HG03175 (cell line): ENCODE results near the gene PLEKHA8.
A peak's percentile ranks its signal among the peaks of the same experiment; 100 is the strongest.

Experiments used
- ATAC-seq: cut with Tn5 transposase; IDR thresholded peaks from one replicate; pipeline ENCODE4 v1.9.1; 2021; ENCODE audit warnings: mild to moderate bottlenecking, moderate library complexity; ENCODE audit not compliant: unreplicated experiment

PLEKHA8 gene

DNA sequence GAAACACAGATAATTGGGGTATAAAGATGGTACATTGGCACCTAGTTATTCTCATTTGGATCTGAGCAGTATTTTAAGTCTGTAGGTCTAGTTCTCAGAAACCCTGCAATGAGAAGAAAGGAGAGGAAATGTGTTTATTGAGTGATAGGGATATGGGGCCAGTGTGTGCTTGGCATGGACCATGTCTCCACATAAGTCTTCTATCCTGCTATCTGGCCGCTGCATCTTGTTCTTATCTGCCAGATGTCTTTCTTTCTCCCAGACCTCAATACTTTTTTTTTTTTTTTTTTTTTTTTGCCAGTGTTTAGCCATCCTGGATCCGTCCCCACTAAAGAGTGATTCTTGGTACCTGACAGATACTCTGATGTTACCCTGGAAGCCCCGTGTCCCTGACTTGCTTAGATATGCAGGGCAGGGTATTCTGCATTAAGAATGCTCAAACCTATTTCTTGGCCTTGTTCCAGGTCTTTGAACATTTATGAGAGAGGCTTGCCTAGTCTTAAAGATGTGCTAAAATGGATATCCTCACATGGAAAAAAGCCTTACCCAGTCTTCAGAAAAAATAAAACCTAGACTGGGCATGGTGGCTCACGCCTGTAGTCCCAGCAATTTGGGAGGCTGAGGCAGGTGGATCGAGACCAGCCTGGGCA lies 116.6 kb downstream of the PLEKHA8 start:
- no peak for ATAC-seq

DNA sequence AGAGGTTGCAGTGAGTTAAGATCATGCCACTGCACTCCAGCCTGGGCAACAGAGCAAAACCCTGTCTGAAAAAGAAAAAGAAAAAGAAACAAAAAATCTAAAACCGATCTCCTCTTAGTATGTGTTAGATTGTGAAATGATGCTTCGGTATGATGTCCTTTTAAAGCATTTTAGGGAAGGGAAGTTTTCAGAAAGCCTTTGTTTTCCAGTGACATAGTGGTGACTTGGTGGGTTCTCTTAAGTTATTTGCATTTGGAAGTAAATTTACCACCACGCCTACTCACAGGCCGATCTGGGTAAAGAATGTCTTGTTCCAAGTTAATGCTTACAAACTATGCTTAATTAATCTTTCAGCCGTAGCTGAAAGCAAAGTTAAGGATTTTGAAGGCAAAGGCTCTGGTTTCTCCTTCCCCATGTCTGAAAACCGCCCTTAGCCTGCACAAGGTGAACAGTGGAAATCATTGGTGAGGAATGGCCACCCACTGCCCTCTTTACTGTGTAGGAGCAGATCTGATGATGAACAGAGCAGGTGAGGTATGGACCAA lies 117.3 kb downstream of the PLEKHA8 start:
- ATAC-seq: no peak

DNA sequence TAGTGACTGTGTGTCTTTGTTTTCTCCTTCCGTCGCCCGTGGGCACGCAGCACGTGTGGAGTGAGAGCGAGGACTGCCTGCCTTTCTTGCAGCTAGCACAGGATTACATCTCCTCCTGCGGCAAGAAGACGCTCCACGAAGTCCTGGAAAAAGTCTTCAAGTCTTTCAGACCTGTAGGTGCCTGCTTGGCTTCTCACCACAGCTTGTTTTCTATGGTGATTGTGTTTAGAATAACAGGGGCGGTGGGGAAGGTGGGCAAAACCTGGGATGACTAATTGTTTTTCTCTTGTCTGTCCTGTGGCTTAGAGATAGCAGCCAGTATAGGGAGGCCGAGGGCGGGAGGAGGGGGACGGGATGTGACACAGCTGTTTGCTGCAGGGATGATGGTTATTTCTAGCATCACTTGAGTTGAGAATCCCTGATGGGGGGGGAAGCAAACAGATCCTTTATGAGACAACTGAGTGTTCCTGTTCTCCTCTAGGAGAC lies 118.0 kb downstream of the PLEKHA8 start:
- ATAC-seq: no peak

DNA sequence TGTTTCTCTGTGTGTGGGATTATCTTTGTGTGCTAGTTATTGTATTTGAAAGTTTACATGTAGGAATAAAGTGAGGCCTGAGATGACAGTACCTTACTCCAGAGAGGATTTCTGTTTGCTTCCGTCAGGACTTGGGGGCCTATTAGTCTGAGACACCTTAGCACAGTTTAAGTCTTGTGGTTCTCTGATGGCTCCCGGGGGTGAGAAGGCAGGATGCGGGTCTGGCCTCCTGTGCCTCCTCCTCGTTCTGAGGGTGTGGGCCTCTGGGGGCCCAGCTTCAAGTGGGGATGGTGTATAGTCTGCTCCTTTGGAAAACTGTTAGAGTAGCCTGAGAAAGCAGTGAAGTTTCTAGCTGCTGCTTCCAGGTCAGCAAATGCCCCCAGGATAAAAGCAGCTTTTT lies 119.0 kb downstream of the PLEKHA8 start:
- no peak for ATAC-seq

DNA sequence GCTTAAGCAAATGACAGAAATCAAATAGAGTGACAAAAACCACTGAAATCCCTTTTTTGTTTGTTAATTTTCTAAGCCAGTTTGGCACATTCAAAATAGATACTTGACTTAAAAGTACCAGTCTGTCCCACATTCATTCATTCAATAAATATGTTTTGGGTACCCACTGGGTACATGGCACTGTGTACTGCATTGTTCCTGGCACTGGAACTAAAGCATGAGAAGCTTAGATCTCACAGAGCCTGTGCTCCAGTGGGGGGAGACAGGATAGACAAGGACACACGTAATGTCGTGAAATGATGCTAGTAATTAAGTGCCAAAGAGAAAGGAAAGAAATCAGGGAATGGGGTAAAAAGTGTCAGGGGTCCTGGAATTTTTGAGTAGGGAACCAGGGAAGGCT lies 119.6 kb downstream of the PLEKHA8 start:
- ATAC-seq: no peak

DNA sequence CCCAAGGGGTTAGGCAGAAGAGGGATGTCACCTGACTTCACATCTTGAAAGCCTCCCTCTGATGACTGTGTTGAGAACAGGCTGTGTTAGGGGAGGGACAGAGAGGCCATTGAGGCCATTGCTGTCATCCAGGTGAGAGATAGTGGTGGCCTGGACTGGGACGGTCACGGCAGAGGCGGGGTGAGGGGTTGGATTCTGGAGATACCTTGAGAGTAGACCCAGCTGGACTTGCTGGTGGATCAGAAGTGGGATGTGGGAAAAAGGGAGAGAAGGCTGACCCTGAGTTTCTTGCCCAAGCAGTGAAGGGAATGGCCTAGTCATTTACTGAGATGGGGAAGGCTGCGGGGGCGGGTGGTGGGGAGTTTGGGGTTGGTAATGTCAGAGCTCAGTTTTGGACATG lies 120.2 kb downstream of the PLEKHA8 start:
- no peak for ATAC-seq

DNA sequence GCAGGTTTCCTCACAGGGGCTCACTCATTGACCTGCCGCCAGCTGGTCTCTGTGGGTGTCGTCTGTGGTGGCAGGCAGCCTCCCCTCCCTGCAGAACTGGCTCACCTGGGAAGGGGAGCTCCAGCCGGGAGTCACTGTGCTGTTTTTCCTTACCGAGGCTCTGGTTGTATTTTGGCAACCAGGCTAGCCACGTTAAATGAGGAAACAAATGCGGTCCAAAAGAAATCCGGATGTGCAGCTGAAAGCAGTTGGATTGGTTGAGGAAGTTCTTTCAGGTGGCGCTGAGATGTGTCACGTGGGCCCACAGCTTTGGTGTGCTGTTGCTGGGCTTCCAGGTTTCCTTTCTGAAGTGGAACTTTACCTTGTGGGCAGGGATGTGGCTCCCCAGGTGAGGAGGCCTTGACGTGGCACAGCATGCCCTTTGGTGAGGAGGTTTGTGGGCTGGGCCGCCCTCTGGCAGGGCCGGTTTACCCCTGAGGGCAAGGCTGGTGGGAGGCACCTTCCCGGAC lies 120.8 kb downstream of the PLEKHA8 start:
- no peak for ATAC-seq

DNA sequence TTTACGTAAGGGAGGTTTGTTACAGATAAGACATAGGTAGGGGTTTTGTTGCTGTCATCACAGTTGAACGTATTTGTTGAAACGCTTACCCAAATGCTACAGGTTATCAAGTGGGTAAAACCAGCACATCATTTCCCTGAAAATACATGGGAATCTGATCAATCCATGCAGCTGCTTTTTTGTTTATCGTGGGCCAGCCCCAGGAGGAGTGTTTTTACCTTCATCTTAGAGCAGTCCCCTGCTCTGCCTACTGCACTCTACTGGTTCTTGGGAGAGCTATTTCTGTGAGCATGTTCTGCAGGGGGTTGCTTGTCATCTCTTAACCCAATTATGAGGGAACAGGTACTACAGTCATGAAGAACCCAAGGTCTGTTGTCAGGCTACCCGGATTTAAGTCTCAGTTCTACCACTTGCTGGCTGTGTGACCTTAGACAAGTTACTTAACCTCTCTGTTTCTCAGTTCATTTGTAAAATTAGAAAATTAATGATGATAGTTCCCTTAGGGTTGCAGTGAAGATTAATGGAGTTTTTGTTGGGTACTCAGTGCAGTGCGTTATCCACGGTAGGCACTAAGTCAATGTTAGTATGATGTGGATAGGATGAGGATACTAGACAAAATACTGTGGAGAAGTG lies 121.5 kb downstream of the PLEKHA8 start:
- ATAC-seq: no peak

DNA sequence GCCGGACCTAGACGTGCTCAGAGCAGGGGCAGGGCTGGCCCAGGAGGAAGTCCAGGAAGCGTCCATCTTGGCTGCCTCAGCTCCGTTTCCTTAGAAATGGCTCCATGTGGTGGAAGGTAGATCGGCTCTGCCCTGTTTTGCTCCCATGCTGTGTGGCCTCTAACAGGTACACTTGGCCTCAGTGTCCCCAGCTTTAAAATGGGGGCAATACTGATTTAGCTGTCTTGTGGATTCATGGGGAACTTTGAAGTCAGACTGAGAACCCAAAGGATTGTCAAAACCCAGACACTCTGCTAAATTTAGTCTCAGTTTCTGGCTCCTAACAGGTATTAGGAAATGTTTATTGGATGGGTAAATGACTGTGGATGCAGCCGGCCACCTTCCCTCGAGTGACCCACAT lies 122.5 kb downstream of the PLEKHA8 start:
- no peak for ATAC-seq

DNA sequence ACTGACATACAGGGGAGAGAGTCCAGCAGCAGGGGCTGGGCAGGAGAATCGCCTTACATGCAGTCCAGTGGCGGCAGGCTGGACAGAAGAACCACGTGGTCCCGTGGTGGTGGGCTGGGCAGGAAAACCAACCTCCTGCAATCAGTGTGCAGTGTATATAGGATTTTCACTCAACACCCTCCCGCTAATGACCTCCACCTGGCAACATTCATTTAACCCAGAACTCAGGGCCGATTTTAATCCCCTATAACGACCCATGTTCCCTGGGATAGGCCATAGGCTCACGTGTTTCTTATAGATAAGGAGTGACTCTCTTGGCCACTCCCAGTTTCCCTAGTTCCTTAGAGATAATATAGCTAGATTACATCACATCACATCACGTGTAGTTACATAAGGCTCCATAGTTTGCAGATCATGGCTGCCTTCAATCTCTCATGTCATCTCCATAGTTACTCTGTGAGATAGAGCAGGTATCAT lies 125.9 kb downstream of the PLEKHA8 start:
- no peak for ATAC-seq

DNA sequence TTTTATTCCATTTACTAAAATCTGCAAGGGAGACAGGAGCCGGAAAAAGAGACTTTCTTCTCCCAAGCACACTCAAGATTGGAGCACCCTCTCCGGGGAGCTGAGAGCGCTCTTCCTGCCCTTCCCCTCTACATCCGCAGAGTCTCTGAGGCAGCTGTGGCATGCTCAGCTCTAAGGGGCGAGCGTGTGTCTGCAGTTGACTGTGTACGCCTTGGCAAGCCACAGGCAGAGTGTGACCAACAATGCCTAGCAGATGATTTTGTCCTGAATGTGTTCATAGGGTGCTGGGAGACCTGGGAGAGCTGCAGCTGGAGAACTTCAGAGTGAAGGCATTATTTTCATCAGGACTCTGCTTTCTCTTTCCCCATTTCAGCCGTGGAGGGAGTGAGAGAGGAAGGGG lies 127.3 kb downstream of the PLEKHA8 start:
- no peak for ATAC-seq

DNA sequence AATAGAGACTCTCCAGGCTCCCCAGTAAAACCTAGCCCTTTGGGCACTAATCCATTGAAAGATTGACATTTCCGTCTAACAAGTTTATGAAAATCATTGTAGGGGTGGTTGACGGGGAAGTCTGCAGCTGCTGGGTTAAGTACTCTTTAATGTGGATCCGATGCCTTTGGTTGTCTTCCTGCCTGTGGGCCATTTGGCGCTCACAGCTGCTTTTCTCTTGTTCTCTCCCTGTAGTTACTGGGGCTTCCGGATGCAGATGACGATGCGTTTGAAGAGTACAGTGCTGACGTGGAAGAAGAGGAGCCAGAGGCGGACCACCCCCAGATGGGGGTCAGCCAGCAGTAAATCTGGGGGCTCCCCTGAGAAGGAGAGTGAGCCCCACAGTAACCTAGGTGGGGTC lies 129.0 kb downstream of the PLEKHA8 start:
- no peak for ATAC-seq

DNA sequence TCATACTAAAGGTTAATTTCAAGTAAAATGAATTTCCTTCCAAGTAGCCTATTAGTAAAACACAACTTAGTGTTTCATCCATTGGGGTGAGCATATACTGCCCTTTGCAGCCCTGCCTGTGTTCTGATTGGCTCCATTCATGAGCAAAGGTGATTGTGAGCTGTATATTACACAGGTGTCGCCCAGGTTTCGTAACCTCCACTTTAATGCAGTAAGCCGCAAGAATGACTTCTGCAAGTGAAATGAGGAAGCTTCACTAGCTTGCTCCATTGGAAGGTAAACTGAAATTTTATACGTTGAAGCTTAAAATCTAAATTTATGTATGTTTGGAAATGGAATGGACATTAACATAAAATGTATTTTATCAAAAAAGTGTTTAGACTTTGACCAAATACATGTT lies 131.0 kb downstream of the PLEKHA8 start:
- ATAC-seq: peak; percentile 29

DNA sequence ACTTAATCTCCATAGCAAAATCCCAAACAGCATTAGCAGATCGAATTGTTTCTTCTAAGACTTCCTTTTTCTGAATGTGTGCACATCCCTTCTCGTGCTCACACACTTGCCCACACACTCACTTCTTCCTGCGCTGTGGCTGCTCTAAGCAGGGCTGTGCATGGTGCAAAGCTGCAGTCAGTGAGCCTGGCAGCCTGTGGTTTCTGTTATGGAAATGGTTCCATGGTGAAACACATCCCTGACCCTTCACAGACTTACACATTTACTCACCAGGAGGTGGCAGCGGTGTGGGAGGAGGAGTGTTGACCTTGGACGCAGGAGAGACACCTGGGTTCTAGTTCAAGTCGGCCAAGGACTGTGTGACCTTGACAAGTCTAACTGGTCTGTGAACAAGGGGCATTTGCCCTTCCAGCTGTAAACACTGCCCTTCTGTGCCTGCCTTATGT lies 131.5 kb downstream of the PLEKHA8 start:
- no peak for ATAC-seq

DNA sequence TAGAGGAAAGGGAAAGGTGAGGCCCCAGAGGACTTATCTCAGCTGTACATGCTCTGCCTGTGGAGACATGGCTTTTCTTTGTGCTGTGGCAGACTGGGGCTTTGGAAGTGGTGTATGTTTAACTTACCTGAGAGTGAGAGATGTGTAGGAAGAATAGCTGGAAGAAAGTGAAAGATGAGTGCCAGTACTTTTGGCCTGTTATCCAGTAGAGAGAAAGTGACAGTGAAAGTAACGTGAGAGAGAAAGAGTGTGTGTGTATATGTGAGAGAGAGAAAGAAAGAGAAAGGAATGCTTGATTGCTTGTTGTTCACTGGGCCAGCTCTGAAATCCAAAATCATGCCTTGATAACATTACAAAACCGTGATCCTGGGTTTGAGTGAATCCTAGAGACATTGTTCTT lies 132.1 kb downstream of the PLEKHA8 start:
- ATAC-seq: no peak

DNA sequence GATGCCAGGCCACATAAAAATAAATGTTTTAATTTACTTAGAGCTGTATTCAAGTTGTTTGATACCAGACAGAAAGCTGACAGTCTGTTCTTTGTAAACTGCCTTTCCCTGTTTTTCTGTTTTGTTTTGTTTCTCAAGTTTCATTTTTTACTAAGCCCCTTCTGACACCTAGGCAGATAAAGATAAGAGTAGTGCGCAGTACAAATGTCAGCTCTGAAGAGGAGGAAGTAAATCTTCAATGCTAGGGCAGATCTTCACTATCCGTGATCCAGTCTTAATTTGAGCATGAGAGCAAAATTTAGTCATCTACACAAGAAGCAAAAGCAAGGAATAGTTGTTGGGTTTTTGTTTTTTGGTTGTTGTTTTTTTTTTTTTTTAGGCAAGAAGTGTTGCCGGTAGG lies 133.9 kb downstream of the PLEKHA8 start:
- no peak for ATAC-seq

DNA sequence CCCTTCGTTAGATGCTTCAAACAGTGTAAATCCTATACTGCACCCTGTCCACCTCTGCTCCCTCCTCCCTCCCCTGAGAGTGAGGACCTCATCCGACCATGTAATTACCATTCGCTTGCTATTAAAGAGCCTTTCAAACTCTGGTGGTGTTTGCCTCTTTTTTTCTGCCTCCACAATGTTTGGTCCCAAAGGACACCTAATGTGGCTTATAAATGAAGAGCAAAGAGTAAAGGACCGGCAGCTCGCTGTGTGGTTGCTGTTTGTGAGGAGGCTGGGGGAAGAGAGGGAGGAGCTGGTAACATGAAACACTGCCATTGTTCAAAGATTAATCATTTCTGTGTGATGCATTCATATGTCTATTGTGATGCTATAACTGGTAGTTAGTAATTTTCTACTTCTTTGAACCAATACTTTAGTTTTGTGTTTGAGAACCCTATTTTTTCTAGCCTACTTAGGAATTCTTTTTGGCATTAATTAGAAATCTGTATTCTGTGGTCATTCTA lies 134.5 kb downstream of the PLEKHA8 start:
- peak; percentile 36 for ATAC-seq

DNA sequence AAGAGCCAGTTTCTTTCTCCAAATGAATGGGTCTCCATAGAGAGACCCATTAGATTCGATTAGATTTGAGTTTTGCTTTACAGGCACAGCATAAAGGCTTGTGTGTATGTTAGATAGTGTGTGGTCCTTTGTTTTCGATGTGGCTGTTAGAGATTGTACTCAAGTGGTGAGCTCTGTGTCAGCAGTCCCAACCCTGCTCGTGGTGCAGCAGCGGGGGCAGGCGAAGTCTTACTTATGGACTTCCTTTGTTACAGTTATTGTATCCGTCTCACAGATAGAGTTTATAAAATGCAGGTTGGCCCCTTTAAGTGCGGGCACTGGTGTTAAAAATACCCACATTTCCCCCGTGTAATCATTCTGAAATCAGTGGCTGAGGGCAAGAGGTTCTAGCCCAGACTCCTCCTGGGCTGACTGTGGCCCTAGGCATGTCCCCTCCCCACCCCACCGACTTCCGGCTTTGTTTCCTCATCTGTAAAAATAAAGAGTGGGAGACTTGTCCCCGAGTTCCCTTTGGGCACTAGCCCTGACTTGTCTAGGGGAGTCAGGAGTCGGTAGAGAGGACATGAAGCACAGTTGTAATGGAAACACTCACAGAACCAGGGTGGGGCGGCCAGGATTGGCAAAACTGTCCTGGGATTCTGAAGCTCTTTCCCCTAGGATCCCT lies 135.2 kb downstream of the PLEKHA8 start:
- peak; percentile 46 for ATAC-seq

DNA sequence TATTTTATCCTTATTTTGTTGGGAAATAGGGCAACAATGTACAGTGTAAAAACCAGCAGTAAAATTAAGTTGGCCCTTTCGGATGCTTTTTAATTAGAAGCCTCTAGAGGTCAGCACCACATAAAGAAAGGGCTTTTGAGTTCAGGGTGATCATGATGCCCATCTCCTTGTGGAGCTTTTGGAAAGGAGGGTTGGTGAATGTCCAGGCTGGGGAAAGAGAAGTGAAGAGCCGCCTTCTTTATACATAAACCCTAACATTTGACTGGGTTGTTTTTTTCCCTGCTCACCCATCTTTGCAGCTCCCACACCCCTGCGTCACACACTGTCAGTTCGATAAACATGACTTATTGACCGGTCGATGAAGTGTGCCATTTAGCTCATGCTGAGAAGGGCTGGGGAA lies 136.4 kb downstream of the PLEKHA8 start:
- no peak for ATAC-seq

DNA sequence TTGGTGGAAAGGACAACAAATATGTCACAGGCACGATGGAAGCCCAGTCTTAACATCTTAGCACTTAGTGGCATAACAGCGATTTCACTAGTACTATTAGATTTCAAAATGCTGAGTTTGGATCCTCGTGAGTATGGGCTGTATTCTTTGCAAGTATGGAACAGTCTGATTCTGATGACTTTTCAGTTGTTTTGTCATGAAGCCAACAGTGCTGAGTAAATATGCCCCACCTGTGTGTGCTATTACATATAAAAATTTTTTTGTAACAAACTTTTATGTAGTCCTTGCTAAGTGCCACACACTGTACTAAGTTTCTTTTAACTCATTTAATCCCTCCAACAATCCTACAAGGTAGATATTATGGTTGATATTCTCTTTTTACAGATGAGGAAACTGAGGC lies 137.4 kb downstream of the PLEKHA8 start:
- ATAC-seq: no peak

DNA sequence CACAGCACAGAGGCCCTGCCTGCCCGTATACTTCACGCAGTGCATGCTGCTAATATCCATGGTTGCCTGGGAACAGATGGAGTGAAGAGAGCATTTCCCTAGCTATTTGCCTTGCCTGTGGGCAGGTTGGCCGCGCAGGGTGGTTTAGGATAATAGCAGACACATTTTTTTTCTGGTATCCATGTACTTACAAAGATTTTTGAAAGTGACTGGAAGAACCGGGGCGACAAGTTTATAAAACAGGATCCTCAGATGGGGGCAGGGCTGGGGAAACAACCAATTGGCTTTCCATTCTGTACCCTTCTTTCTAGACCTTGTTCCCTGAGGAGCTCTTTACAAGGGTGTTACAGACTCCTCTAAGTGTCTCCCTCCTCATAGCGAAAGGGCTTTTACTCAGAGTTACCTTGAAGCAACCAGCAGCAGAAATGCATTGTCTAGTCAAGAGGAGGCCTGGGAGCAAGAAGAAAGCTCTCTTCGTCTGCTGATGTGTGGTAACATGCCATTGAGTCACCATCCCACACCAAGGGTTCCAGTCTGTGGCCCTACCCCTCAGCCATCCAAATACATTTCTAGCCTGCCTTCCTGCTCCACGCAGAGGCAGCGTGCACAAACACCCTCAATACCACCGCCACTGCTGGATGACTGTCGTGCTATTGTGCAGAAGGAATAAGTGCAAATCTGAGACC lies 138.1 kb downstream of the PLEKHA8 start:
- no peak for ATAC-seq
